Lower leg skin (tissue), 3 donors: ENCODE data around the gene SRSF10.

ENCODE experiments used
- CTCF ChIP-seq, 3 donors: fragments of 450-650 bp; IDR thresholded peaks; one replicate each; pipeline ENCODE4 v1.5.1; 2016; ENCODE audit warnings: antibody characterized with exemption in 3 of 3, mild to moderate bottlenecking in 3 of 3, moderate library complexity in 2 of 3
- POLR2A ChIP-seq, 2 donors: fragments of 450-650 bp; IDR thresholded peaks; one replicate each; pipeline ENCODE4 v1.6.1; 2016 to 2017; ENCODE audit warnings: antibody characterized with exemption in 2 of 2, mild to moderate bottlenecking in 1 of 2, moderate library complexity in 1 of 2

- TF ChIP-seq CTCF (IDR thresholded peaks at IDR 0.05) (no peak), POLR2A (IDR thresholded peaks at IDR 0.05) (no peak)
Measured at GRCh38 chr1:24020470-24020869, 40.3 kb upstream of the SRSF10 start.
